ENCODE measurements around the gene CYP17A1. TPM values are rescaled to one million over a fixed set of nuclear protein-coding genes. Genes with fewer than 3 reads are reported as not detected.
A peak's percentile ranks its signal among the peaks of the same experiment; 100 is the strongest.

The CYP17A1 gene
- total and polyA plus RNA-seq, 9 donors = 0.40 to 348 (median 6.3) TPM; not detected in 1

DNA sequence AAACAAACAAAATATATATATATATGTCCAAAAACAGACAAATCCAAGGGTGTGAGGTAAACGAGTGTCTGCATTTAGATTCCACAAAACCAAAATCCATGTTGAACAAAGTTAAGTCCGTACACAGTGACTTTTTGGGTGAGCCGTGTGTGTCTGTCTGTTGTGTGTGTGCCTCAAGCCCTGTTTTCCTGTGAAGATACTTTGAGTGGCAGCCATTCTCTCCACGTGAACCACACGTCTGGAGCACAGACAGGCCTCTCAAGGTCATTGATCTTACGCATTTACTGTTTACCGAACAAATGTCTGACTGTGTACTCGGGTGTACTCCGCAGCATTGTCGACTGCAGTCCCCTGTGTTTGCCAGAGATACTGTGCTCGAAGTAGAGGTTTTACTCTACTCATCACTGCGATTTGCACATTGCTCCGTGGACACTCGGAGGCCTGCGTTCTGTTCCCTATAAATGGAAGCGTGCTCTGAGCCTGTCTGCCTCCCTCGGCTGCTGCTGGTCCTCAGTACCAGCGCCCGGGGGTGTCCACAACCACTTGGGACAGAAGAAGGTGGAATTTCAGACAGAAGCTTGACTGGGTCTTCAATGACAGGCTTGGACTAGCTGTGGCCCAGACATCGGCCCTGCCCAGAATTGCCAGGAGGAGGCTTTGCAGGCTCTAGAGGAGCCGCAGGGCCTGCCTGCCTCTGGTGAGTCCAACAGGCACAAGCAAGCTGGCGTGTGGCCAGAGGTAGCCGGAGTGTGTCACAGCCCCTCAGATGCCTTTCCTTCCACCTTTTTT, 22.1 kb downstream of the CYP17A1 start:
- no peaks in the 10 kb centered on the region for H3K36me3 ChIP-seq
- intact Hi-C loops (cut with DNase I) = loop anchor here in 3 of 4 donors (5.0 to 10.0 kb wide), 3 partner anchors 63 to 80 kb away; no protein-coding TSS in a partner anchor
- 50 to 64% (median 54%) methylated on average over 23 of the region's 23 CpGs for WGBS, 3 donors

DNA sequence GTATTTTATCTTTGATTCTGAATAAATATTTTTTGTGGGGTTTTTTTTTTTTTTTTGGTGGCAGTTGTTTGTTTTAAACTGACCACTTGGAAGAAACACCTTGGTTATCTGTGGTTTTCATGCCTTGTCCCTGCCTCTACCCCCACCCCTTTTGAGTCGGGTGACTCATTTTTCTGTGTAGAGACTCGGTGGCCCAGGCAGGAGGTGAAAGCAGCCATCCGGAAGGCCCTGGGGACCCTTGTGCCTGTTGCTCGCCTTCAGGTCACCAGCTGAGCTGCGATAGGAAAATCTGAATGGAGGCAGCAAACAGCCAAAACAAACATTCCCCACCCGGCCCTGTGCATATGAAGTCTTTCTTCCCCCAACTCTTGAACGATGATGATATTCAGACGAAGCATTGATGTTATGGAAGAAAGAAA, 22.8 kb downstream of the CYP17A1 start:
- Histone ChIP-seq H3K36me3 (no peaks in the 10 kb centered on the region), H3K4me3 (no peak overlapping the region), H3K4me1 (ENCODE audit: insufficient read depth) (peaks cover 16% of the 10 kb centered on the region), H3K27ac (peak overlapping the region; percentile 75 to 84), H3K27me3 (no peaks in the 10 kb centered on the region), H3K9me3 (no peaks in the 10 kb centered on the region)
- TF ChIP-seq EP300 (IDR thresholded peaks at IDR 0.05) (no peak), POLR2A (IDR thresholded peaks at IDR 0.05) (no peak)
- TF ChIP-seq, protein P1, sequence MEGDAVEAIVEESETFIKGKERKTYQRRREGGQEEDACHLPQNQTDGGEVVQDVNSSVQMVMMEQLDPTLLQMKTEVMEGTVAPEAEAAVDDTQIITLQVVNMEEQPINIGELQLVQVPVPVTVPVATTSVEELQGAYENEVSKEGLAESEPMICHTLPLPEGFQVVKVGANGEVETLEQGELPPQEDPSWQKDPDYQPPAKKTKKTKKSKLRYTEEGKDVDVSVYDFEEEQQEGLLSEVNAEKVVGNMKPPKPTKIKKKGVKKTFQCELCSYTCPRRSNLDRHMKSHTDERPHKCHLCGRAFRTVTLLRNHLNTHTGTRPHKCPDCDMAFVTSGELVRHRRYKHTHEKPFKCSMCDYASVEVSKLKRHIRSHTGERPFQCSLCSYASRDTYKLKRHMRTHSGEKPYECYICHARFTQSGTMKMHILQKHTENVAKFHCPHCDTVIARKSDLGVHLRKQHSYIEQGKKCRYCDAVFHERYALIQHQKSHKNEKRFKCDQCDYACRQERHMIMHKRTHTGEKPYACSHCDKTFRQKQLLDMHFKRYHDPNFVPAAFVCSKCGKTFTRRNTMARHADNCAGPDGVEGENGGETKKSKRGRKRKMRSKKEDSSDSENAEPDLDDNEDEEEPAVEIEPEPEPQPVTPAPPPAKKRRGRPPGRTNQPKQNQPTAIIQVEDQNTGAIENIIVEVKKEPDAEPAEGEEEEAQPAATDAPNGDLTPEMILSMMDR (IDR thresholded peaks at IDR 0.05) = no peak
- 25 to 29% (median 27%) methylated on average over 8 of the region's 8 CpGs for WGBS, 3 donors
- intact Hi-C loops (cut with DNase I) = loop anchor here in 1 of 4 donors (10.0 kb wide), 1 partner anchor 80 kb away; no protein-coding TSS in a partner anchor
- DNase-seq = peak in 1 of 5 donors; percentile 54

More for the DNA sequence above, 22.1 kb downstream of the CYP17A1 start:
- DNase-seq = peak; percentile 79 to 88 (median 86)
- no peak overlapping the region for H3K4me3 ChIP-seq
- no peaks in the 10 kb centered on the region for H3K27me3 ChIP-seq
- TF ChIP-seq EP300 (IDR thresholded peaks at IDR 0.05) (no peak), POLR2A (IDR thresholded peaks at IDR 0.05) (no peak)
- TF ChIP-seq, protein P1 (IDR thresholded peaks at IDR 0.05) = no peak
- H3K9me3 ChIP-seq = no peaks in the 10 kb centered on the region
- H3K4me1 ChIP-seq (ENCODE audit: insufficient read depth) = peaks cover 16% of the 10 kb centered on the region
- peak overlapping the region; percentile 75 to 84 for H3K27ac ChIP-seq

DNA sequence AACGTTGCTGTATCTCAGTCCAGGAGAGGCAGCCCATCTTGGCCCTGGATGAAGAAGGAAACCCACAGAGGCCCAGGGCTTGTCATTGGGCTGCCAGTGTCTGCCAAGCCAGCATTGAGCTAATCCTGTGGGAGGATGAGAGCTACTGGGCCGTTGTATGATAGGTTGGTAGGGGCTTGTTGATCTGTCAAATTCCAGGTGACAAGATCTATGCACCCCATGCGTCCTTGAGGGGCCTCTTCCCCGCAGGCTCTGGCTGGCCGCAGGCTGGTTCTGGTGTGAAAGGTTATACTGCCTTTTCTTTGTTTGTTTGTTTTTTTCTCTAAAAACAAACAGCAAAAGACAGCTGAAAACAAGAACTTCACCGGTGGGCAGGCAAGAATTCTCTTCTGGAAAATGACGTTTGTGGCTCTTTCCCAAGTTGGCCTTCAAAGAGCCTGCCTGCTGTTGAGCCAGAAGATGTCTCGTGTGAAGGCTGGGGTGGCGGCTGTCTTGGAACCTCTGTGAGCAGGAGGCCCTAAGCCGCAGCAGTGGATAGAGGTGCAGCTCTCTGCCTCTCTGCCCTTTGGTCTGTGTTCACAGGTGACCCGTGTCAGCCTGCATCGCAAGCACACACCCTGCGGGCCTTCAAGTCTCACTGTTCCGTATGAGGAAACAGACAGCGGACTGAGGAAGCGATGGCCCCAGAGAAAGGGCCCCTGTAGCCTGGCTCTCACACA, 23.3 kb downstream of the CYP17A1 start:
- no peak for TF ChIP-seq EP300 (IDR thresholded peaks at IDR 0.05)
- TF ChIP-seq, protein P1 (IDR thresholded peaks at IDR 0.05) = no peak
- TF ChIP-seq POLR2A (IDR thresholded peaks at IDR 0.05) = no peak
- Histone ChIP-seq H3K27ac (peak overlapping the region; percentile 20 to 75), H3K27me3 (no peaks in the 10 kb centered on the region), H3K36me3 (no peaks in the 10 kb centered on the region), H3K4me3 (no peak overlapping the region), H3K4me1 (ENCODE audit: insufficient read depth) (peaks cover 16% of the 10 kb centered on the region), H3K9me3 (no peaks in the 10 kb centered on the region)
- DNase-seq = peak; percentile 47 to 58 (median 52)
- intact Hi-C loops (cut with DNase I) = loop anchor here in 1 of 4 donors (10.0 kb wide), 1 partner anchor 79 kb away; no protein-coding TSS in a partner anchor
- 53 to 56% (median 54%) methylated on average over 16 of the region's 16 CpGs for WGBS, 3 donors

DNA sequence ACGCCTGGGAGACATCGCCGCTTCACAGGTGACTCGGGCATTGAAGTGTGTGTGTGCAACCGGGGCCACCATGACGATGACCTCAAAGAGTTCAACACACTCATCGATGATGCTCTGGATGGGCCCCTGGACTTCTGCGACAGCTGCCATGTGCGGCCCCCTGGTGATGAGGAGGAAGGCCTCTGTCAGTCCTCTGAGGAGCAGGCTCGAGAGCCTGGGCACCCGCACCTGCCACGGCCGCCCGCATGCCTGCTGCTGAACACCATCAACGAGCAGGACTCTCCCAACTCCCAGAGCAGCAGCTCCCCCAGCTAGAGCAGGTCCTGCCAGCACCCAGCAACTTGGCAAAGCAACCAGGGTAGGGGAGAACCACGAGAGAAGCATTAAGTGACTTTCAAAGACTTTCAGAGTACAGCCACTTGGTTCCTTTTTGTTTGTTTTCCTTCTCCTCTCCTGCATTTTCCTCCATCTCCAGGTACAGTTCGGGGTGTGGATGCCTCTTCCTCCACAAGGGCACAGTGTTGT, 24.1 kb downstream of the CYP17A1 start:
- intact Hi-C loops (cut with DNase I) = loop anchor here in 1 of 4 donors (10.0 kb wide), 1 partner anchor 78 kb away; no protein-coding TSS in a partner anchor

More for the DNA sequence above, 24.1 kb downstream of the CYP17A1 start:
- Histone ChIP-seq H3K27ac (peak overlapping the region in 1 of 2 donors; percentile 7), H3K4me3 (no peak overlapping the region), H3K4me1 (ENCODE audit: insufficient read depth) (peaks cover 16% of the 10 kb centered on the region), H3K27me3 (no peaks in the 10 kb centered on the region), H3K9me3 (no peaks in the 10 kb centered on the region), H3K36me3 (no peaks in the 10 kb centered on the region)
- DNase-seq = no peak
- TF ChIP-seq POLR2A (IDR thresholded peaks at IDR 0.05) (no peak), EP300 (IDR thresholded peaks at IDR 0.05) (no peak)
- TF ChIP-seq, protein P1 (IDR thresholded peaks at IDR 0.05) = no peak
- WGBS, 3 donors = 89 to 92% (median 92%) methylated on average over 17 of the region's 17 CpGs

Measured in ovary (tissue), 9 donors.